Esophagus muscularis mucosa (tissue), 3 donors: ENCODE data around the gene CXXC4.

Experiments used
- CTCF ChIP-seq, 3 experiments: fragments of 200-600 bp in 2 of 3; fragments of 450-650 bp in 1 of 3; sonication (generic) in 2 of 3; IDR thresholded peaks; one replicate each; pipeline ENCODE4 v1.5.1; 2017 to 2019; ENCODE audit warnings: antibody characterized with exemption in 3 of 3, mild to moderate bottlenecking in 2 of 3, moderate library complexity in 1 of 3
- POLR2A ChIP-seq: fragments of 450-650 bp; IDR thresholded peaks from one replicate; pipeline ENCODE4 v1.6.1; 2017; ENCODE audit warnings: antibody characterized with exemption, moderate library complexity, mild to moderate bottlenecking, low read depth
- POLR2AphosphoS5 ChIP-seq, 2 donors: sonication (generic); formaldehyde crosslinking; IDR thresholded peaks; one replicate each; pipeline ENCODE4 v1.6.1; 2017; ENCODE audit warnings: antibody characterized with exemption in 2 of 2

GRCh38 chr4:104516884-104517283 lies 22.2 kb upstream of the CXXC4 start:
- TF ChIP-seq CTCF (IDR thresholded peaks at IDR 0.05): no peak
- TF ChIP-seq POLR2A: no peak
- TF ChIP-seq POLR2AphosphoS5 (IDR thresholded peaks at IDR 0.05): no peak
